NCI-H128 (cell line): ENCODE data around the gene MREG.

Experiments used
- DNase-seq: peaks from one replicate; lab custom pipeline; 2025; ENCODE audit not compliant: unreplicated experiment; lab: John Stamatoyannopoulos, UW

Gene MREG

DNA sequence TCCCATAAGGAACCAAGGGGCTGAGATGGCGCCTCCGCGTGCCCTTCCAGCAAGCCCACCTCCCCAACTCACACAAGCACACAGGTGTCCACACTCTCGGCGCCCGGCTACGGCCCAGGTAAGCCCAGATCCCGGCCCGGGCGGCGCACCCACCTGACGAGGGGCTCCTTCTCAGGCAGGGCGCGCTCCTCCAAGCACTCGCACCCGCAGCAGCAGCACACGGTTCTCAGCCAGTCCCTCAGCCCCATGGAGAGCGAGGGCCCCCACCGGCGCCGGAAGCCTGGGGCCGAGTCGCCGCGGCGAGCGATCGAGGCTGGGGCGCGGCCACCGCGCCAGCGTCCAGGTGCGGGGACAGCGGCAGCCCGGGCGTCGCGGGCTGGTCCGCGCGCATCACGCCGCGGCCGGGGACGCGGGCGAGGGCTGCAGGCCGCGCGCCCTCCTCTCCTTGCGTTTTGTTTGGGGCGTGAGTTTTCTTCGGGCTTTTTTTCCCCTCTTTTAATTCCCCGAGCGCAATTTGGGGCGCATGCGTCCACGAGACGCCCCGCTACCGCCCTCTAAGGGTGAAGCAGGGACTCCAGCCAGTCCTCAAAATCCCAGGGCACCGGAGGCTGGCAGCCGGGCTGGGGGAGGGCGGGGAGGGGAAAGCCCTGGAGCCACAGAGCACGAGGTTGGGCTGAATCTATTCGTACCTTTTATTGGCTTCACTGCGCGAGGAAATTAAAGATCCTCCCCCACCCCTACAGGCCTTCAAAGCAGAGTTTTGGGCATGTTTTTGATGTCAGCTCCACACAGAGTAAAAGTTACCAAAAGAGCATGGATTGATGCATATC is at the start of gene MREG:
Gene MREG (minus strand): TSS at position 472 of the 830 bp plus-strand sequence. CDS start 224 bp downstream, at position 248.
- DNase-seq: peak; percentile 66

- no peak for DNase-seq
Observed at GRCh38 chr2:216059233-216059834, 46.0 kb upstream of the MREG start.

DNA sequence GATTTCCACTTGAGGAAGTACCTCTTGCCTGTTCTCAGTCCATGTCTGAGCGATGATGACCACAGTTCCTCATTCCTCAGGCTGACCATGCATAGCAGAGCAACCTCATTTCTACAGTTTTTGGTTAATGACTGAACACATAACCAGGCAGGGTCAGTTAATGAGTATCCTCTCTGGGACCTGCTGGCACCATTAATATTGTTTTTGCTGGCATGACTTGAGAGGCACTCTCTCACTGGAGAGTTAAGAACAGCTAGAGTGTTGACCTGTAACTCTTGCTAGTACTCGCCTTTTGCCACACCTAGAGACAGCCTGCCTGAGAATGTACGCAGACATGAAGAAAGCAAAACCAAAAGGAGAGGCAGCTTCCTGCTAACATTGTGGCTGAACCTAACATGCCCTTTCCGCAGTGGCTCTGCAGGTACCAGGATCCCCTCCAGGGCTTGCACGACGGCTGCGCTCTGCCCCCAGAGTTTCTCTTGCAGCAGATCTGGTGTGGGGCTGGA is 44.4 kb upstream of the MREG start:
- no peak for DNase-seq

- DNase-seq: no peak
Observed at GRCh38 chr2:216056739-216057138, 43.4 kb upstream of the MREG start.

DNA sequence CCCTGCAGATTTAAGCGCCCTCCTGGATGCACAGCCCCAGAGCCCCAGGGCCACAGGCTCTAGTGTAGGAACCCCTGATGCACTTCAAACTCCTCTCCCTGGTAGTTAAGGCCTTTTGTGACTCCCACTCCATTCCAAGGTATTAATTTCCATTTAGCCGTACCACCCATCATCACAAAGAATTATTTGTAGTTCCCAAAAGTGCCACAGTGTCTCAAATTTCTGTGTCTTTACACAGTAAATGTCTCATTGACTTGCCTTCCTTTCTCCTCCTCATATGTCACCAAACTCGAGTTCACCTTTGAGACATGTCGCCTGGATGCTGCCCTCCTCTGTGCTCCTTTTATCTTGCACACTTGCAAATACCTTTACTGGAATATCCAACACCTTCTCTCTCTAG is 42.3 kb upstream of the MREG start:
- DNase-seq: no peak

DNA sequence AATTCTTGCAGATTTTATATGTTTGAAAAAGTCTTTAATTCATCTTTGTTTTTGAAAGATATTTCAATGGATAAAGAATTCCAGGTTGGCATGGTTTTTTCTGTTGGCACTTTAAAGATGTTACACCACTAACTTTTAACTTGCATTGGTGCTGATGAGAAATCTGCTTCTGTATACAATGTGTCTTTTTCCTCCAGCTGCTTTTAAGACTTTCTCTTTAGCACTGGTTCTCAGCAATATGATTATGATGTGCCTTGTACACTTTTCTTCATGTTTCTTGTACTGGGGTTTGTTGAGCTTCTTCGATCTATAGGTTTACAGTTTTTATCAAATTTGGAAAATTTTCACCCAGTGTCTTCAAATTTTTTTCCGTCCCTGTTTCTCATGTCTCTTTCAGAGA is 39.1 kb upstream of the MREG start:
- DNase-seq: no peak

GRCh38 chr2:216051350-216051749 is 38.0 kb upstream of the MREG start:
- DNase-seq: no peak

GRCh38 chr2:216049452-216049851 is 36.1 kb upstream of the MREG start:
- no peak for DNase-seq

DNA sequence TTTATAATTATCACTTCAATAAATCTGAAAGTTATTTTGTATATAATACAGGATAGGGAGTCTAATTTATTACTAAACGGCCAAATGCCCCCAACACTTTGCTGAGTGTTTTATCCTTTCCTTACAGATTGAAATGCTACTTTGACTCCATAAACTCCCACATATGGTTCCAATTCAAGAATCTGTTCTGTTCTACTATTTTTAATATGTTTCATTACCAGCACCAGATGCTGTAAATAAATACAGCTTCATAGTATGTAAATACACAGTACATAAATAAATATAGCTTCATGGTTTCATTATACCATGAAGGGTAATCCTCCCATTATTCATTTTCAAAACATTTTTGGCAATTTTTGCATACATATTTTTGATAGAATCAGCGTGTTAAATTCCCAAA is 34.0 kb upstream of the MREG start:
- no peak for DNase-seq

DNA sequence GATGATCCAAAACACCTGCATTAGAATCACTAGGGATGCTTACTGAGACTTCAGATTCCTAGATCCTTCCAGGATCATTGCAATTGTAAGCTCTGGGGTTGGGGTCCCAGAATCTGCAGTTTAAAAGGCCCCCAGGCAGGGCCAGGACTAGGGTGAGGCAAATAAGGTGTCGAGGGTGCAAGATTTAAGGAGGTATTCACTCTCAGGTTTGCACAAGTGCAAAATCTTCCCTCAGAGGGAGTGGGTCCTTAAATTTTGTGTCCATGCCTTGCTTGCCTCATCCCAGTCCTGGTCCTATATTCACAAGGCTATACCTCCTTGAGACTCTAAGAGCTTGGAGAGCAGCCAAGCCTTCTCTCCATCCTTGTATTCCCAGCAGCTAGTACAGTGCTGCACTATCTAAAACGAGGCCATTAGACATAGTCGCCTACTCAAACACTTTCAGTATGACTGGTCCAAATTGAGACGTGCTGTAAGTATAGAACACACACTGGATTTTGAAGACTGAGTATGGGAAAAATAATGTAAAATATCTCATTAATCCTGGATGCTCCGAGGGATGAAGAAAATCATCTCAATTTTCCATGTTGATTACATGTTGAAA is 31.6 kb upstream of the MREG start:
- no peak for DNase-seq

- DNase-seq: no peak
Observed at GRCh38 chr2:216043949-216044348, 30.6 kb upstream of the MREG start.

DNA sequence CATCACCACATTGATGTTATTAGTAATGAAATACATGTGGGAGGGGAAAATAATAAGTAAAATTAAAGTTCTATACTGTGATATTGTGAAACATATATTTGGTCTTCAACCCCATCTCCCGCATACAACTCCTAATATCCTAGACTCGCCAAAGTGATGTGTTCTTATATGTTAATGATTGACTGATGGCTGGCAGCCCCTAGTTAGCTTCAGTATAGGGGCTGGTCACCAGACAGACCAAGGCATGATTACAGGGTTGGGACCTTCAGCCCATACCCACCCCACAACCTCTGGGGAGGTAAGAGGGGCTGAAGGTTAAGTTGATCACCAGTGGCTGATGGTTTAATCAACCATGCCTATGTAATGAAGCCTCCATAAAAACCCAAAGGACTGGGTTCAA is 28.1 kb upstream of the MREG start:
- no peak for DNase-seq

DNA sequence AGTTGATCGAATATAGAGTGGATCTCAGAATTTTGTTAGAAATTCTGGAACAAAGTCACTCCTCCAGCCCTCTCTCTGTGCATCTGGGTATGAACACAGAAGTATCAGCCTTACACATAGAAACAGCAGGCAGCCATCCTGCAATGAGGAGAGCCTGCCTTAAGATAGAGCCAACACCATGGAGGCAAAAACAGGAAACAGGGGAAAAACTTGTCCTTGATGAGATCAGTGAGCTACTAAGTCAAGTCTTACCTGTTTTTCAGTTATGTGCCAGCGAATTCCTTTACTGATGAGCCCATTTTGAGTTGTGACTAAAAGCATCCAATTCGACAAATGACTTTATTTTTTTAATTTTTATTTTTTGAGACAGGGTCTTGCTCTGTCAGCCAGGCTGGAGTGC is 26.6 kb upstream of the MREG start:
- no peak for DNase-seq

DNA sequence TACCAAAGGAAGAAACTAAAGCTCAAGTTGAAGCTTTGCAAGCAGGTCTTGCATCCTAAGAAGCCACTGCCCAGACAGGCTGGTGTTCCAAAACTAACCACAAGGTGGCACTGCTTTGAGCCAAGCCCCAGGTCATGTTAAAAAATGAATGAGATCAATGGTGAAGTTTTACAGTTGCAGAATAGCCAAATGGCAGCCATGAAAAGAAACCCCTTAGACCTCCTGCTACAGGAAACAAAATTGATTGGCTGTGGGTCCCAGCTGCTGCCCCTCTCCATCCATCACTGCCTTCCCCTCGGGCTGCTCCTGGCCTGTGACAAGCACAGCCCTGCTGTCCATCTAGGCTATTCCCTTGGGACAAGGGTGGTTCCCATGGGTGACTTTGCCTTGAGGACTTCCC is 20.7 kb upstream of the MREG start:
- DNase-seq: no peak

DNA sequence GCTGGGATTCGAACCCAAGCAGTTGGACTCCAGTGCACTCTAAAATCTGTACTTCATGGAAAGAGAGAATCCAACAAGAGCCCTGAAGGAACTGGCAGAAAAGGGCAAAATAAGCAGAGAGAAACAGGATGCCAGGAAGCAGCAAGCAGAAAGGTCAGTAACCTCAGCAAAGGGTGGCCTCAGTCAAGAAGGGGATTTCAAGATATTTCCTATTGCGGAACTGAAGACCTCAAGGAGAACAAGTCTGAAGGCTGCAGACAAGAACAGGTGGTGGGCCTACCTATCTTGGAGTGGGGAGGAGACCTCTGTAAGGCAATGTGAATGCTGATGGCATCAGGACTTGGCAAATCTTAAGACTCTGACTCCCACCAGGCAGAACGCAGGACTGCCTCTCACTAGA is 20.1 kb upstream of the MREG start:
- no peak for DNase-seq

DNA sequence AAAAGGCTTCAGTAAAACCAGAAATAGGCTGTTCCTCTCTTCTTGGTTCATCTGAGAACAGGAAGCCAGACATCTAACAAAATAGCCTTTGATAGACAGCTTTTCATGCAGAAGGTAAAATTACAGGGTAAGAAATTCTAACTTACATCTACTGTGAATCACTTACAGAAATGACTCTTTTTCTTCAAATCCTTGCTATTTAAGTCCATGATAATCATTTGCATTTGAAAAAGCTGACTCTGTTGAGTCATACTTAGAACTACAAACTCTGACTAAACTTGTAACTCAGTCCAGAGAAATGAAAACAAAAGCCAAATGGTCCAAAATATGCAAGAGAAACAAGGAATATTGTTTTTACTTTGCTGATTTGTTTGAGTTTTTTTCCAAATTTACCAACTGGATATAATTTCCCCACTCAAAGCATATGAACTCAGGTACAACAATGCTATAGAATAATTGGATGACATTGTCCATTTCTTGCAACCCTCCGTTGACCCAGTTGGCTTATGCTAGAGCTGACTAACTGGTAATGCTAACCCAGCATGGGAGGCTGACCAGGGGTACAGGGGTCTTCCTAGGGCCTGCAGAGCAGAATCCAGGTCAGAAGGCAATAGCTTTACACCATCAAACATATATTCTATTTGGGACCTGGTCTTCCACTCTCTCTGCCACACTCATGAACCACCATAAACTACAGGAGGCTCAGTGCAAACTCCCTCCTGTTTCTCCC is 18.8 kb upstream of the MREG start:
- DNase-seq: no peak

- no peak for DNase-seq
Observed at GRCh38 chr2:216030216-216030615, 16.9 kb upstream of the MREG start.

DNA sequence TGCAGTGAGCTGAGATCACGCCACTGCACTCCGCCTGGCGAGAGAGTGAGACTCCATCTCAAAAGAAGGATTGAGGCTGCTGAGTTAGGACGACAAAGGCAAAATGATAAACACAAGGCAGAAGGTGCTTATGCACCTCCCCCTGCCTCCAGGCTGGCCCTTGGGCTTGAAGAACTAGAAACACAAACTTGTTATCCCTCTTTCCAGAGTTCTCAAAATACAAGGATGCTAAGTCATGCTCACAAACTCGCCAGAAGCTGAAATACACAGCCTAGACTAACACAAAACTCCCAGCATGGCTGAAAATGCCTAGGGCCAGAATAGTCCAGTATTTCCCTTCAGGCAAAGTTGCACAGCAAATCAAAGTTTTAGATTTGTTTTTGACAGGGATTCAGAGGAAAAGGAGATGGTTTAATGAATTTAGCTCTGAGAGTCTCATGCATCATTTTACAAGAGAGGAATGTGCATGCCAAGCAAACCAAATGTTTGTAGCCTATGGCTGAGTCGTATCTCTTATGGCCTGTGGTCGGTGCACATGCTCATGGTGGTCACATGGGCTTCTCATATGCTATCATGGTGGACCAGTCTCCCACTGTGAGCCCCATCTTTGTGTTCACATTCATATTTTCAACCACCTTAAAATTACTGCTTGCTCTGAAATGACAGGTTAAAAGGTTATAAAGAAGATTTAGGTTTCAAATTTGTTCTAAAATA is 16.2 kb upstream of the MREG start:
- DNase-seq: no peak

GRCh38 chr2:216024779-216025336 is 11.5 kb upstream of the MREG start:
- no peak for DNase-seq

DNA sequence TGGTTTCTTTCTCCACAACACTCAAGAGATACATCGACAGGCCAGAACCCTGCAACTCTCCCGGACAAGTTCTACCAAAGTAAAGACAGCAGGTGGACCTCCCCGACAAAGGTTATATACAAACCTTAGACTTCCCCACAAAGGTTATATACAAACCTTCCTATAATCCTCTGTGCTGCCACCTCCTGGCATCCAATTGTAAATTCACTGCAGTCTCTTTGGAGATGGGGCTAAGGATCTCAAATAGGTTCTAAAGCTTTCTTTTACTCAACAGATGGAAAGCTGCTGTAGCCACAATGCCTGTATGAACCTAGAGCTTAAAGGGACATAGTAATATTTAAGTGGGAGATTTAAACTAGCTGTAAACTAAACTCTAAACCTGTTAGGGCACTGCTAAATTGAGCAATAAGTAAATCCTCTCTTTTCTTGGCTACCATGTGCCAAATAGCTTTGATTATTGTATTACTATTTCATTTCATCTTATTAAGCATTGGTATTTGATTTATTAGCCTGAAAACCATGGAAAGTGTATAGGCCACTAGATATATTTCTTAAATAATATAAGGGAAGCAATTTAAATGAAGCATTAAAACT is 9.8 kb upstream of the MREG start:
- no peak for DNase-seq
